Glomerular endothelial cell (primary cell): ENCODE results near the gene MAP2K5. TPM values are rescaled to one million over a fixed set of nuclear protein-coding genes. Genes with fewer than 3 reads are reported as not detected.

ENCODE experiments used
- DNase-seq: peaks from one replicate; pipeline ENCODE4 v3.0.0-alpha.2; 2011; ENCODE audit warnings: low read depth, low spot score; ENCODE audit errors: extremely low read depth
- total RNA-seq: library from RNA; depleted of rRNA; stranded (reverse); fragments of >200 nt; gene quantifications from 2 replicates; pipeline ENCODE4 v1.2.3, GENCODE V29; 2015

The MAP2K5 gene
- total RNA-seq, 1 donor from 2014 or later = 9.8 TPM

- DNase-seq = no peak
These were observed 233.5 kb downstream of the MAP2K5 start for GRCh38 chr15:67775998-67776397.

GRCh38 chr15:67776600-67776999 lies 234.1 kb downstream of the MAP2K5 start:
- no peak for DNase-seq

DNA sequence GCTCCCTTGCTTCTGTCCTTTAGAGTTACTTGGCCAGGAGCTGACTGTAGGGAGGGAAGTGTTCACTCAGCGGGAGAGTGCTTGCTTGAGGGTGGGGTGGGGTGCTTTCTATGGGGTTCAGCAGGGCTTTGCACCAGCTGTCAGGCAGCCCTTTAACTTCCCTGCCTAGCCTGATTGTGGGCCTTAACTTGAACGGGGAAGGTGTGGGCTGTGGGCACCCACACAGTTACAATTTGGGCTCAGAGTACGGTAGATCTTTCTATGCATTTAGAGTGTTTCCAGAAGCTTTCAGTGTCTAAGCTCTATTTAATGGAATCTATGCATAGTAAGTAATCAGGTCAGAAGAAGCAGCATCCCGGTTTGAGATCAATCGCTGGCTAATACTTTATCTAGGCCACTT lies 234.6 kb downstream of the MAP2K5 start:
- DNase-seq = no peak

GRCh38 chr15:67777773-67778172 lies 235.3 kb downstream of the MAP2K5 start:
- DNase-seq = no peak

- DNase-seq = no peak
These were observed 236.6 kb downstream of the MAP2K5 start for GRCh38 chr15:67778968-67779548.

GRCh38 chr15:67779549-67780111 lies 237.1 kb downstream of the MAP2K5 start:
- DNase-seq = no peak

DNA sequence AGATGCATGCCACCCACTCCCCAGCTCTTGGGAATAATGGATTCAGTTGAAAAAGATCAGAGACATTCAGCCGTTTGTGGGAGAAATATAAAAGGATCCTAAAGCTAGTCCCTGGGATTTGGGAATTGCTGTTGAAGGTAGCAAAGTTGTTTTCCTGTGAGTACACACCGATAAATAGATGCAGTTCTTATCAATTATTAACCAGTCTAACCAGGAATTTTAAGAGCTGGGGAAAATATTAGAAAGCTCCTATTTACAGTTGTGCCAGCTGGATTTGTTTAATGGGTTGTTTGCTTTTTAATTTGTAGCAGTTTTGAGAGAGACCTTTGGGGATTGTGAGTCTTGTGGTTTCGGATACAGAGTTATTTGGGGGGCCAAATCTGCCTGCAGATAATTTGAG lies 238.6 kb downstream of the MAP2K5 start:
- no peak for DNase-seq

GRCh38 chr15:67781907-67782690 lies 239.6 kb downstream of the MAP2K5 start:
- no peak for DNase-seq

DNA sequence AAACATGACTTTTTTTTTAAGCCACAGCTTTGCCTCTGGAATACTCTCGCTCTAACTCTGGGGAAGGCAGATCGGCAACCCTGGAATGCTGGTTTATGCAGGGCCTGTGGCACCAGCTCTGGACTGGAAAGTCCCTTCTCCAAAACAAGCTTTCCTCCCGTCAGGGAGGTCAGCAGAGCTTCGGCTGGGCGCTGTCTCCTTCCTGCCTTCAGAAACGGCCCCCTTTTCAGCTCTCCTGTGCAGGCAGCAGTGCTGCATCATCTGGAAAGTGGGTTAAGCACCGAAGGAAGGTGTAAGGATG lies 240.1 kb downstream of the MAP2K5 start:
- DNase-seq = no peak

DNA sequence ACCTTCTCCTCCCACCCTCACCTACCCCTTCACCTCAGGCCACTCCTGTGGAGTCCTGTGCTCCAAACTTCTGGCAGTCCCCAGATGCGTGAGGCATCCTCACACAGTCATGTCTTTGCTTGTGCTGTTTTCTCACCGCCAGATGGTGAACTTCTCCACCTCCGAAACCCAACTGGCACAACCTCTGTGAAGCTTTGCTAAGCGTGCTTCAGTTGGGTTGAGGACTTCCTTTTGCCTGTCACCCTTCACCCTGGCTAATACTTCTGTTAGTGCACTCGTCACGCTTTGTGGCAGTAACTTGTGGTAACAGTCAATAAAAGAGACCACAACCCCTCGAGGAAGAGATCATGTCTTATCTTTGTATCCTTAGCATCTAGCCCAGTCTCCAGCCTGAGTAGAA lies 240.8 kb downstream of the MAP2K5 start:
- no peak for DNase-seq

- DNase-seq = no peak
These were observed 241.7 kb downstream of the MAP2K5 start for GRCh38 chr15:67784090-67784781.

DNA sequence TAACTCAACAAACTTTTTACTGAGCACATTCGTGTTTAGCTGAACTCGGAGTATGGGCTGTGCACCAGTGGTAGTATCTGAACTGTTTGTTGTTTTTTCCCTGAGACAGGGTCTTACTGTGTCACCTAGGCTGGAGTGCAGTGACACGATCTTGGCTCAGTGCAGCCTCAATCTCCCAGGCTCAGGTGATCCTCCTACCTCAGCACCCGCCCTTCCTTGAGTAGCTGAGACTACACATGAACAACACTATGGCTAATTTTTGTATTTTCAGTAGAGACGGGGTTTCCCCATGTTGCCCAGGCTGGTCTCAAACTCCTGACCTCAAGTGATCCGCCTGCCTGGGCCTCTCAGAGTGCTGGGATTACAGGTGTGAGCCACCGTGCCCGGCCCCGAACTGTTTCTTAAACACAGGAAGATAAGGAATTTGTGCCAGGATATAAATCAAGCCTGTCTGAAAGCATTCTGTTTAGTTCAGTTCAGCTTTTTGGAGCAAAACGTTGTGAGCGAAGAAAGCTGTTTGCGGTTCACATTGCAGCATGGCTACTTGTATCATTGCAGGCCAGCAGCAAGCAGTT lies 242.4 kb downstream of the MAP2K5 start:
- no peak for DNase-seq

- no peak for DNase-seq
These were observed 242.9 kb downstream of the MAP2K5 start for GRCh38 chr15:67785431-67785830.

DNA sequence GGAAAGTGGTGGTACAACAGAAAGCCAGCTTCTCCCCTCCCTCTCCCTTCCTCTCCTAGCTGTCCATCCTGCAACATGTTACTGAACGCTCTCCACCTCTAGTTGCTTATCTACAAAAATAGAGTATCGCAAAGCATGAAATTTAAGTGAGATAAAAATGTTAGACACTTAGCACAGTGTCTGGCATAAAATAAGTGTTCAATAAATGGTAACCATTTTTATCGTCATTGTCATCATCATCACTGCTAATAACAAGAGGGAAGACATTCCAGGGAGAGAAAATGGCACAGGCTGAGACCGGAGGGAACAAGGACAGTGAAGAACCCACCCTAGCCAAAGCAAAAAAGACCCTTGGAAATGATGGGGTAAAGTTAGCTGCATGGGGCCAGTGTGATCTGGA lies 244.1 kb downstream of the MAP2K5 start:
- no peak for DNase-seq

DNA sequence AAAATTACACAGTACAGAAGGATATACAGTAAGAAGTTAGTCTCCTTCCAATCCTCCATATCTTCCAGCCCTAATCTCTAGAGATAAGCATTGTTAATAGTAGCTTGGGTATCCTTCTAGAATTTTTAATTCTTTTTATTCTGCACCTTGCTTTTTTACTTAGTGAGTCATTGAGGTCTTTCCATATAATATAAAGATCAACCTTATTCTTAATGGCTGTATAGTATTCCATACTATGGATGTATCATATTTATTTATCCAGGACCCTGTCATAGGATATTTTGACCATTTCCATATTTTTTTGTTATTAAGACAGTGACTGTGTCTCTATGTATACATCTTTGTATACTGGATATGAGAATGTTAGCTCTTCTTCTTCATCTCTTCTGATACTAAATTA lies 246.5 kb downstream of the MAP2K5 start:
- no peak for DNase-seq

DNA sequence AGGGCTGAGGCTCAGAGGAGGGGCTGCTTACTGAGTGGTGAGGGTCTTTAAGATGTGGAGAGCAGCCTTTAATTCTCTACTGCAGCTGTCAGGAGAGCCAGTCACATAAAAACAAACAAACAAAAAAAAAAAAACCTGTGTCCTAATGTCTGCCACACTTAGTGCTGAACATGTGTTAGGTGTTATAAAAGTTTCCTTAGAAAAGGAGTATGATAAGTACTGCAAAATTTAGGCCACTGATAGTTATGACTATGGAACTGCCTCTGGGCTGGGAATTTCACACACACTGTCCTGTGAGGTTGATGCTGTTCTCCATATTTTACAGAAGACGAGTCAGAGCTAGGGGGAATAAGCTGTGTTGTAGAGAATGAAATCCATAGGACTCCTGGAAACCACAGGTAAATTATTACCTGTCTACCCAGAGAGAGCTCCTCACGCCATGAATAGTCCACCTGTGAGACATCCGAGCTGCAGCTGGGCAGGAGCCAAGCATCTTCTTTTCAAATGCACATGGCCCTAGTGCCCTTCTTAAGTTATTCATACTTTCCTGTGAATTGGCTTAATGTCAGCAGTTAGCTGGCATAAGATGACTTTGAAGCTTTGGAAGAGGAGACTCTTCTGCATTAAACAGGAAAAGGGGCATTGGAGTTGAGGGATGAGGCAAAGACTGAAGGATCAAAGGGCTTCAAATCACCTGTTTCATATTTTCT lies 248.3 kb downstream of the MAP2K5 start:
- DNase-seq = no peak

- DNase-seq = no peak
These were observed 249.9 kb downstream of the MAP2K5 start for GRCh38 chr15:67792250-67792942.

DNA sequence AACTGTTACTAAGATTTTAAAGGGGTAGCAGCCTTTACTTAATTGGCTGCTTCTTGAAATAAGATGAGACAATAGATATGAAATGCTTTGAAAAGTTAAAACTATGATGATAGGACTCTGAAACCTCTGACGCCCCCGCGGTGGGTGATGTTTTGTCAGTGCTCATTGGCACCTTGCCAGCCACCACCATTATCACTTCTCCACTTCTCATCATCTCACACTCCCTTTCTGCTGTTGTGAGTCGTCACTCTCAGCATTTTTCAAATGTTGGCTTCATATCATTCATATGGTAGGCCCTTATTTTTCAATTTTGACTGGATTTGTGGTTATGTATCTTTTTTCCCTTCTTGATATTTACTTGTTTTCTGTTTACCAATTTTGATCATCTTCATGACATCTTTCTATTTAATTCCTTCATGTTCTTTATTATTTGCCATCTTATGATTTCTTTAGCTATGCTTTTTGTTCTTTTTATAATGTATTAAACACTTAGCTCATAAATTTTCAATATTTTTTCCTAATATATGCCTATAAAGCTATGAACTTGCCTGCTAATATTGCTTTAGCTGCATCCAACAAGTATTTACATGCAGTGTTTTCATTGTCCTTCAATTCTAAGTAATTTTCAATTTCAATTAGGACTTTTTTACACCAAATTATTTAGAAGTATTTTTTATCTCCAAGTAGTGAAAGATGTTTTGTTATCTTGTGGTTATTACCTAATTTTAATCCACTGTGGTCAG lies 252.5 kb downstream of the MAP2K5 start:
- DNase-seq = no peak
